SU-DHL-6 (cell line): ENCODE results near the gene RGPD8.

Source experiments
- CTCF ChIP-seq: fragments of 200-600 bp; sonication (generic); IDR thresholded peaks from one replicate; pipeline ENCODE4 v1.5.1; 2017; ENCODE audit warnings: antibody characterized with exemption, mild to moderate bottlenecking, low read length, moderate library complexity; ENCODE audit not compliant: insufficient read depth, poor library complexity, severe bottlenecking
- EZH2phosphoT487 ChIP-seq: fragments of 200-600 bp; sonication (generic), shearing (Covaris generic); conservative IDR thresholded peaks from 2 replicates; pipeline ENCODE4 v1.6.1; 2018; ENCODE audit warnings: mild to moderate bottlenecking, antibody characterized with exemption, low read length, moderate library complexity, mixed read lengths

- TF ChIP-seq CTCF (no peak), EZH2phosphoT487 (no peak)
These were observed 39.3 kb upstream of the RGPD8 start for GRCh38 chr2:112472547-112473263.
